ENCODE results near the gene ZIC4.

DNA sequence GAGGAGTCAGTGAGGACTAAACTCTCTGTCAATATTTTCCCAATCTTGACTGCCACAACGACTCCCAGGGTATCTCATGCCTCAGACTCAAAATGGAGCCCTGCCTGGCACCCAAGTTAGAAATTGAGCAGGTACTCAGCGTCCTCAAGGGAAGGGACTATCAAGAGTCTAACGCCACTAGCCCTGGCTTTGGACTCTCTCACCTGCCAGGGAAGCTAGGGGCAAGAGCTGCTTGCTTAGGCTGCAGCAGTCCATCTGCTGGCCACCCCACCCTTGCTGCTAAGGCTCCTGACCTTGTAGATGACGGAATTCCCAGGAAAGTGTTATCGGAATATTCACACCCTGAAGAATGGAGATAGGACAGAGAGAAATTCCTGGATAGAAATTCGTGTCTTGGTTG lies 33.0 kb downstream of the ZIC4 start:
- TF ChIP-seq, protein P1, sequence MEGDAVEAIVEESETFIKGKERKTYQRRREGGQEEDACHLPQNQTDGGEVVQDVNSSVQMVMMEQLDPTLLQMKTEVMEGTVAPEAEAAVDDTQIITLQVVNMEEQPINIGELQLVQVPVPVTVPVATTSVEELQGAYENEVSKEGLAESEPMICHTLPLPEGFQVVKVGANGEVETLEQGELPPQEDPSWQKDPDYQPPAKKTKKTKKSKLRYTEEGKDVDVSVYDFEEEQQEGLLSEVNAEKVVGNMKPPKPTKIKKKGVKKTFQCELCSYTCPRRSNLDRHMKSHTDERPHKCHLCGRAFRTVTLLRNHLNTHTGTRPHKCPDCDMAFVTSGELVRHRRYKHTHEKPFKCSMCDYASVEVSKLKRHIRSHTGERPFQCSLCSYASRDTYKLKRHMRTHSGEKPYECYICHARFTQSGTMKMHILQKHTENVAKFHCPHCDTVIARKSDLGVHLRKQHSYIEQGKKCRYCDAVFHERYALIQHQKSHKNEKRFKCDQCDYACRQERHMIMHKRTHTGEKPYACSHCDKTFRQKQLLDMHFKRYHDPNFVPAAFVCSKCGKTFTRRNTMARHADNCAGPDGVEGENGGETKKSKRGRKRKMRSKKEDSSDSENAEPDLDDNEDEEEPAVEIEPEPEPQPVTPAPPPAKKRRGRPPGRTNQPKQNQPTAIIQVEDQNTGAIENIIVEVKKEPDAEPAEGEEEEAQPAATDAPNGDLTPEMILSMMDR (IDR thresholded peaks at IDR 0.05; ENCODE audit: low read depth, low read length, missing input control) = no peak
- TF ChIP-seq, protein P2, sequence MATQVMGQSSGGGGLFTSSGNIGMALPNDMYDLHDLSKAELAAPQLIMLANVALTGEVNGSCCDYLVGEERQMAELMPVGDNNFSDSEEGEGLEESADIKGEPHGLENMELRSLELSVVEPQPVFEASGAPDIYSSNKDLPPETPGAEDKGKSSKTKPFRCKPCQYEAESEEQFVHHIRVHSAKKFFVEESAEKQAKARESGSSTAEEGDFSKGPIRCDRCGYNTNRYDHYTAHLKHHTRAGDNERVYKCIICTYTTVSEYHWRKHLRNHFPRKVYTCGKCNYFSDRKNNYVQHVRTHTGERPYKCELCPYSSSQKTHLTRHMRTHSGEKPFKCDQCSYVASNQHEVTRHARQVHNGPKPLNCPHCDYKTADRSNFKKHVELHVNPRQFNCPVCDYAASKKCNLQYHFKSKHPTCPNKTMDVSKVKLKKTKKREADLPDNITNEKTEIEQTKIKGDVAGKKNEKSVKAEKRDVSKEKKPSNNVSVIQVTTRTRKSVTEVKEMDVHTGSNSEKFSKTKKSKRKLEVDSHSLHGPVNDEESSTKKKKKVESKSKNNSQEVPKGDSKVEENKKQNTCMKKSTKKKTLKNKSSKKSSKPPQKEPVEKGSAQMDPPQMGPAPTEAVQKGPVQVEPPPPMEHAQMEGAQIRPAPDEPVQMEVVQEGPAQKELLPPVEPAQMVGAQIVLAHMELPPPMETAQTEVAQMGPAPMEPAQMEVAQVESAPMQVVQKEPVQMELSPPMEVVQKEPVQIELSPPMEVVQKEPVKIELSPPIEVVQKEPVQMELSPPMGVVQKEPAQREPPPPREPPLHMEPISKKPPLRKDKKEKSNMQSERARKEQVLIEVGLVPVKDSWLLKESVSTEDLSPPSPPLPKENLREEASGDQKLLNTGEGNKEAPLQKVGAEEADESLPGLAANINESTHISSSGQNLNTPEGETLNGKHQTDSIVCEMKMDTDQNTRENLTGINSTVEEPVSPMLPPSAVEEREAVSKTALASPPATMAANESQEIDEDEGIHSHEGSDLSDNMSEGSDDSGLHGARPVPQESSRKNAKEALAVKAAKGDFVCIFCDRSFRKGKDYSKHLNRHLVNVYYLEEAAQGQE (IDR thresholded peaks at IDR 0.05) = no peak
- TF ChIP-seq GABPA (IDR thresholded peaks at IDR 0.05 in 1 of 2, conservative IDR thresholded peaks at IDR 0.05 in 1 of 2) (no peak), FOXA2 (IDR thresholded peaks at IDR 0.05) (no peak), RAD21 (IDR thresholded peaks at IDR 0.05) (no peak), FOXA1 (IDR thresholded peaks at IDR 0.05) (no peak)
- TF ChIP-seq, protein P3, sequence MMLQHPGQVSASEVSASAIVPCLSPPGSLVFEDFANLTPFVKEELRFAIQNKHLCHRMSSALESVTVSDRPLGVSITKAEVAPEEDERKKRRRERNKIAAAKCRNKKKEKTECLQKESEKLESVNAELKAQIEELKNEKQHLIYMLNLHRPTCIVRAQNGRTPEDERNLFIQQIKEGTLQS (IDR thresholded peaks at IDR 0.05) = no peak
